ENCODE measurements around the gene SULT1A2.

DNA sequence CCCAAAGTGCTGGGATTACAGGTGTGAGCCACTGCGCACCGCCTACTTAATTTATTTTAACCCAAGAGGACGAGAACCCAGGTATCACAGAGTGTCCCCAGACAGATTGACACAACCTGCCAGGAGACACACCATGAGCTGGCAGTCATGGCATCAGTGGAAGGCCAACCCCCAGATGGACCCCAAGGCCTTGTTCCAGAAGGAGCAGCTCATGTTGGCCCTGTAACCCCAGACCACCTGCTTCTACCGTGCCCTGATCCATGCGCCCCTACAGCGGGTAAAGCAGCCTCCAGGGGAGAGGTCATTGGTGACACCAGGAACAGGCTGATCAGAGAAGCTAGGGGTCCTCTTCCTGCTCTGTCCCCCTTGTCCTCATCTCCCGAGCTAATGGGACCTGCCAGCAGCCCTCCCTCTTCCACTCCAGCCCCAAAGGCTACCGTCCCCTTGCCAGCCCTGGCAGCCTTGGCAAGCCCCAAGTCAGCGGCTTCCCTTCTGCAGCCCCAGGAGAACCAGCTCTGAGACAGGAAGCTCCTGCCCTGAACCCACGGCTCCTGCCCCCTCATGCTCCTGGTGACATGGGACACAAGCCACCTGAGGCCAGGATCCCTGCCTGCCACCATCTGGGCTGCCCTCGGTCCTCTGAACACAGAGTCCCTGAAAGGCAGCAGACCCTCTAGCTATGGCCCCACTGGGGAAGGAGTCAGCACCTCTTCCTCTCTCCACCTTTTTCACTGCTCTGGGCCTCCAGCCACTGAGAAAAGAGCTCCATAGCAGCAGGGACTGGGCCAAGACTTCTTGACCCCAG, 6.7 kb upstream of the SULT1A2 start:
- no peak for TF ChIP-seq GATA2 (IDR thresholded peaks at IDR 0.05; ENCODE audit: low read depth, low read length)
- TF ChIP-seq GATA3 (IDR thresholded peaks at IDR 0.05; ENCODE audit: low read depth, low read length), result no peak
